Measurements from ENCODE around the gene GNAT1. TPM values are rescaled to one million over a fixed set of nuclear protein-coding genes. Genes with fewer than 3 reads are reported as not detected.
A peak's percentile ranks its signal among the peaks of the same experiment; 100 is the strongest.

GNAT1 gene
- total and polyA plus RNA-seq, 8 donors: not detected

DNA sequence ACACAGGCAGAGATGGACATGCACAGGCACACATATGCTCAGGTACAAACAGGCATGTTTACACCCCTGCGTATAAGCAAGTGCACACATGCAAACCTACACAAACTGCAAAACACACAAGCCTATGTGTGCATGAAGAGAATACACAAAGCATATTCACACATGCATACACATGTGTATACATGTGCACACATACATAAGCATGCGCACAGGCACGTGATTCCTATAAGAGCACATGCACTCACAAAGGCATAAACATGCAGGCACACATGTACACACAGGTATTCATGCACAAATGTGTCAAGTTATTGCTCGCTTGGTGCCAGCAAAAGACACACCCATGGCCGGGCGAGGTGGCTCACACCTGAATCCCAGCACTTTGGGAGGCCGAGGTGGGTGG lies 1.4 kb upstream of the GNAT1 start:
- peaks cover 0 to 11% (median 0%) of the 10 kb centered on the region in 3 donors for H3K4me1 ChIP-seq
- H3K36me3 ChIP-seq: no peaks in the 10 kb centered on the region
- 76 to 86% methylated on average over 7 of the region's 7 CpGs for WGBS, 2 donors
- intact Hi-C loops (cut with DNase I): loop anchor here (2.0 to 10.0 kb wide), 4 partner anchors 65 to 82 kb away; no protein-coding TSS in a partner anchor
- TF ChIP-seq CTCF (IDR thresholded peaks at IDR 0.05): no peak
- DNase-seq (no peak), FAIRE-seq (no peak), ATAC-seq (no peak)
- H3K9me3 ChIP-seq: no peaks in the 10 kb centered on the region
- no peak overlapping the region for H3K4me3 ChIP-seq
- H3K27me3 ChIP-seq: peaks cover 0 to 7% (median 0%) of the 10 kb centered on the region in 4 donors
- no peak overlapping the region for H3K27ac ChIP-seq

GRCh38 chr3:50192124-50192523 lies 714 bp downstream of the GNAT1 start:
- Histone ChIP-seq H3K4me3 (no peak overlapping the region), H3K27ac (no peak overlapping the region), H3K27me3 (peaks cover 0 to 7% (median 0%) of the 10 kb centered on the region in 4 donors), H3K9me3 (no peaks in the 10 kb centered on the region), H3K4me1 (peaks cover 0 to 19% (median 5%) of the 10 kb centered on the region in 3 donors), H3K36me3 (no peaks in the 10 kb centered on the region)
- WGBS, 2 donors: 69 to 79% methylated on average over 8 of the region's 8 CpGs
- ATAC-seq: no peak
- intact Hi-C loops (cut with DNase I): loop anchor here in 1 of 3 donors (5.0 kb wide), 1 partner anchor 80 kb away; no protein-coding TSS in a partner anchor
- peak in 1 of 6 donors; percentile 70 for DNase-seq
- TF ChIP-seq CTCF (IDR thresholded peaks at IDR 0.05): no peak
- FAIRE-seq: no peak

GRCh38 chr3:50192689-50193141 lies 1.3 kb downstream of the GNAT1 start:
- peak; percentile 45 to 62 (median 57) for ATAC-seq
- H3K9me3 ChIP-seq: no peaks in the 10 kb centered on the region
- peaks cover 0 to 7% (median 0%) of the 10 kb centered on the region in 4 donors for H3K27me3 ChIP-seq
- 10 to 11% methylated on average over 21 of the region's 21 CpGs for WGBS, 2 donors
- peak; percentile 68 to 88 (median 84) for TF ChIP-seq CTCF (IDR thresholded peaks at IDR 0.05)
- intact Hi-C loops (cut with DNase I): loop anchor here in 1 of 3 donors (5.0 kb wide), 1 partner anchor 80 kb away; no protein-coding TSS in a partner anchor
- H3K27ac ChIP-seq: no peak overlapping the region
- FAIRE-seq: no peak
- peaks cover 0 to 19% (median 5%) of the 10 kb centered on the region in 3 donors for H3K4me1 ChIP-seq
- no peaks in the 10 kb centered on the region for H3K36me3 ChIP-seq
- peak in 5 of 6 donors; percentile 52 to 92 (median 85) for DNase-seq
- H3K4me3 ChIP-seq: no peak overlapping the region

GRCh38 chr3:50193286-50193685 lies 1.9 kb downstream of the GNAT1 start:
- H3K27me3 ChIP-seq: peaks cover 0 to 7% (median 0%) of the 10 kb centered on the region in 4 donors
- no peaks in the 10 kb centered on the region for H3K9me3 ChIP-seq
- DNase-seq (no peak), FAIRE-seq (no peak), ATAC-seq (no peak)
- H3K27ac ChIP-seq: no peak overlapping the region
- peaks cover 0 to 19% (median 5%) of the 10 kb centered on the region in 3 donors for H3K4me1 ChIP-seq
- TF ChIP-seq CTCF (IDR thresholded peaks at IDR 0.05): no peak
- no peaks in the 10 kb centered on the region for H3K36me3 ChIP-seq
- 35 to 36% methylated on average over 34 to 36 of the region's 36 CpGs for WGBS, 2 donors
- H3K4me3 ChIP-seq: no peak overlapping the region
- intact Hi-C loops (cut with DNase I): loop anchor here in 1 of 3 donors (5.0 kb wide), 1 partner anchor 79 kb away; no protein-coding TSS in a partner anchor

DNA sequence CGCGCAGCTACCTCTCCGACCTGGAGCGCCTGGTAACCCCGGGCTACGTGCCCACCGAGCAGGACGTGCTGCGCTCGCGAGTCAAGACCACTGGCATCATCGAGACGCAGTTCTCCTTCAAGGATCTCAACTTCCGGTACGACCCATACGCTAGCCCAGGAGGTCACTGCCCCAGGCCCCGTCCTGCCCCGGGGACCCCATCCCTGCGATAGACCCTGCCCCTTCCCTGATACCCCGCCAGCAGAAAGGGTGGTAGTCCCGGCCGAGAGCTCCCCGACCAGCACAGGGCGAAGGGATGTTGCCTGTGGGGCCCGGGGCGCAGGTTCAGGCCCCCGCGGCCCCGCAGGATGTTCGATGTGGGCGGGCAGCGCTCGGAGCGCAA lies 2.3 kb downstream of the GNAT1 start:
- Histone ChIP-seq H3K36me3 (no peaks in the 10 kb centered on the region), H3K9me3 (no peaks in the 10 kb centered on the region), H3K4me1 (peaks cover 0 to 19% (median 5%) of the 10 kb centered on the region in 3 donors), H3K4me3 (no peak overlapping the region), H3K27ac (no peak overlapping the region), H3K27me3 (peaks cover 0 to 7% (median 0%) of the 10 kb centered on the region in 4 donors)
- intact Hi-C loops (cut with DNase I): loop anchor here in 2 of 3 donors (2.0 to 5.0 kb wide), 3 partner anchors 31 to 79 kb away; no protein-coding TSS in a partner anchor
- ATAC-seq (no peak), FAIRE-seq (no peak), DNase-seq (peak in 1 of 6 donors; percentile 85)
- TF ChIP-seq CTCF (IDR thresholded peaks at IDR 0.05): no peak
- WGBS, 2 donors: 27 to 31% methylated on average over 32 to 34 of the region's 34 CpGs

Measured in pancreas (tissue), 10 donors.